ENCODE results near the gene KLRC3. TPM values are rescaled to one million over a fixed set of nuclear protein-coding genes. Genes with fewer than 3 reads are reported as not detected.
"Not testable (repeated sequence)": the region's sequence is repeated elsewhere in the genome, so short reads cannot be mapped to it uniquely, and the experiment has no call there.

Gene KLRC3
- total RNA-seq, 1 donor from 2014 or later = not detected

DNA sequence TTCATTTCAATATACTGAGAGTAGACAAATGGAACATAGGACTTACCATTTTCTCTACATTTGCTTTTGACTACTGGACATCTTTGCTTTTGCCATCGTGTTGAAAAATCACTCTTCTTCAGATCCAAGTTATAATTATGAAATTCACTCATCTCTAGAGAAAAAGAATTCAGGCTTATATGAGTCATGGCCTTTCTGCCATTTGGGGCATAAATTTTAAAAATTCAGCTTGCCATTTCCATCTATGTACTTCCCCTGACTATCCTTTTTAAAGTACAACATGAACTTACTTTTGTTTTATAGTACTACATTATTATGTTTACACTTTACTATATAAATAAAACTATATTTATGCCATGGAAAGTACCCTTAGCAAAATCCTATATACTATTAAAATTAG, 33.5 kb downstream of the KLRC3 start:
- DNase-seq (ENCODE audit: low spot score in 2 of 2, unreplicated experiment in 2 of 2) = no peak
- H3K4me1 Mint-ChIP-seq = no peaks in the 10 kb centered on the region
- peaks cover 24% of the 10 kb centered on the region for H3K9me3 Mint-ChIP-seq

DNA sequence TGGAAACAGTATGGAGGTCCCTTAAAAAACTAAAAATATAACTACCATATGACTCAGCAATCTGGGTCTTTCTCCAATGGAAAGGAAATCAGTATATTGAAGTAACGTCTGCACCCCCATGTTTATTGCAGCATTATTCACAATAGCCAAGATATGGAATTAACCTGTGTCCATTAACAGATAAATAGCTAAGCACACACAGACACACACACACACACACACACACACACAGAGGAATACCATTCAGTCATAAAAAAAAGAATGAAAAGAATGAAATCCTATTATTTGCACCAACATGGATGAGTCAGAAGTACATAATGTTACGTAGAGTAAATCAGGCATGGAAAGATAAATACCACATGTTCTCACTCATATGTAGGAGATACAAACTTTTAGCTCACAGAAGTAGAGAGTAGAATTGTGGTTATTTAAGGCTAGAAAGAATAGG, 35.2 kb downstream of the KLRC3 start:
- no peak for DNase-seq (ENCODE audit: low spot score in 2 of 2, unreplicated experiment in 2 of 2)
- TF ChIP-seq CTCF (IDR thresholded peaks at IDR 0.05; ENCODE audit: unreplicated experiment) = no peak
- Mint-ChIP-seq H3K4me1 (no peaks in the 10 kb centered on the region), H3K27me3 (ENCODE audit: low read depth) (no peaks in the 10 kb centered on the region), H3K36me3 (peaks cover 41% of the 10 kb centered on the region), H3K9me3 (peaks cover 29% of the 10 kb centered on the region), H3K27ac (no peak overlapping the region), H3K4me3 (no peak overlapping the region)

More for the DNA sequence above, 33.5 kb downstream of the KLRC3 start:
- no peaks in the 10 kb centered on the region for H3K27me3 Mint-ChIP-seq (ENCODE audit: low read depth)
- no peak overlapping the region for H3K4me3 Mint-ChIP-seq
- H3K27ac Mint-ChIP-seq = no peak overlapping the region
- TF ChIP-seq CTCF (IDR thresholded peaks at IDR 0.05; ENCODE audit: unreplicated experiment) = no peak
- H3K36me3 Mint-ChIP-seq = peaks cover 24% of the 10 kb centered on the region

GRCh38 chr12:10384191-10384590, 36.2 kb downstream of the KLRC3 start:
- DNase-seq (ENCODE audit: low spot score in 2 of 2, unreplicated experiment in 2 of 2) = no peak
- peaks cover 45% of the 10 kb centered on the region for H3K36me3 Mint-ChIP-seq
- H3K4me1 Mint-ChIP-seq = no peaks in the 10 kb centered on the region
- no peak overlapping the region for H3K27ac Mint-ChIP-seq
- TF ChIP-seq CTCF (IDR thresholded peaks at IDR 0.05; ENCODE audit: unreplicated experiment) = no peak
- H3K9me3 Mint-ChIP-seq = peaks cover 29% of the 10 kb centered on the region
- no peak overlapping the region for H3K4me3 Mint-ChIP-seq
- no peaks in the 10 kb centered on the region for H3K27me3 Mint-ChIP-seq (ENCODE audit: low read depth)

DNA sequence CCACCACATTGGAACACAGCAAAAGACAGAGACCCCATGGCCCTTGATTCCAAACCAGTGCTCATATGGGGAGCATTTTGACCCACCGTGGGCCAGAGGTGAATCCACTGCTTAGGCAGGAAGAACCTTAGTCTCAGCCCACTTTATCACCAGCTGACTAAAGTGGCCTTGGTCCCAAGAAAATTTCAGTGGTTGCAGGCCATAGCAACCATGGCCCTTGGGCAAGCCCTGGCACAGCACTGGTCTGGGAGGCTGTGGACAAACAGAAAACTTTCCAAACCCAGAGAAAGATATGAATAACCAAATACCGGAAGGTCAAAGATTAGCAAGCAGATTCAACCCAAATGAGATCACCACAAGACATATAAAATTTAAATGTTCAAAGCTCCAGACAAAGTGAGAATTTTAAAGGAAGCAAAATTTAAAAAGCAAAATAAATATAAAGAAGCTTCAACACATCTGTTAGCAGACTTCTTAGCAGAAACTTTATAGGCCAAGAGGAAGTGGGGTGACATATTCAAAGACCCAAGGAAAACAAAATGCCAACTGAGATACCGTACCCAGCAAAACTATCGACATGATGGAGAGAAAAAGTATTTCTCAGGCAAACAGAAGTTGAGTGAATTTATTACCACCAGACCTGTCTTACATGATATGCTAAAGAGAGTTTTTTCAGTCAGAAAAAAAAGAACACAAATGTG, 38.3 kb downstream of the KLRC3 start:
- H3K4me3 Mint-ChIP-seq = no peak overlapping the region
- H3K36me3 Mint-ChIP-seq = peaks cover 49% of the 10 kb centered on the region
- no peak for TF ChIP-seq CTCF (IDR thresholded peaks at IDR 0.05; ENCODE audit: unreplicated experiment)
- peaks cover 29% of the 10 kb centered on the region for H3K9me3 Mint-ChIP-seq
- H3K27ac Mint-ChIP-seq = no peak overlapping the region
- no peak for DNase-seq (ENCODE audit: low spot score in 2 of 2, unreplicated experiment in 2 of 2)
- H3K27me3 Mint-ChIP-seq (ENCODE audit: low read depth) = no peaks in the 10 kb centered on the region
- H3K4me1 Mint-ChIP-seq = no peaks in the 10 kb centered on the region

DNA sequence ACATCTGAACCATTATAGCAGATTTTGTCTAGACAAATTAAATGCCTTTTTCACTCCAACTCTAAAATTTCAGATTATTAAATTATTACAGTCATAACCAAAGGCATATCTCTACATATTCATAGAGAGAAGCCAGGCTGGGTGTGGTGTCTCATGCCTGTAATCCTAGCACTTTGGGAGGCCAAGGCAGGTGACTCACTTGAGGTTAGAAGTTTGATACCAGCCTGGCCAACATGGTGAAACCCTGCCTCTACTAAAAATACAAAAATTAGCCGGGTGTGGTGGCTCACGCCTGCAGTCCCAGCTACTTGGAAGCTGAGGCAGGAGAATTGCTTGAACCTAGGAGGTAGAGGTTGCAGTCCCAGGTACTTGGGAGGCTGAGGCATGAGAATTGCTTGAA, 41.7 kb downstream of the KLRC3 start:
- H3K27me3 Mint-ChIP-seq (ENCODE audit: low read depth); DNase-seq (ENCODE audit: low spot score in 2 of 2, unreplicated experiment in 2 of 2); H3K4me1 Mint-ChIP-seq; H3K27ac Mint-ChIP-seq; H3K4me3 Mint-ChIP-seq: not testable (repeated sequence)
- peaks cover 19% of the 10 kb centered on the region for H3K9me3 Mint-ChIP-seq
- peaks cover 54% of the 10 kb centered on the region for H3K36me3 Mint-ChIP-seq

DNA sequence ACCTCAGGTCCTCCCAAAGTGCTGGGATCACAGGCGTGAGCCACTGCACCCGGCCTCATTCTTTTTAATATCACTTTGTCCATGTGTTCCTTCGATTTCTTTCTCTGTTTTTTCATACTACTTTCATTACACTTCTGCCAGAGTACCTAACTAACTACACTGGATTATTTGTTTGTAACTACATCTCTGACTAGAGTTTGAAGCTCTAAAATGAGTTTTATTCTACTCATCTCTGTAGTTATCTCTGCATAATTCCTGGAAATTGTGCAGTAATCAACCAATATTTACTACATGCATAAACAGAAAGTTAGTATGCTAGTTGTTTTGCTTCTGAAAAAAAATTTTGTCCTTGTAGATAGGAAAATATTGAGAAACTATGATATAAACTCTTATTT, 45.8 kb downstream of the KLRC3 start:
- peaks cover 38% of the 10 kb centered on the region for H3K36me3 Mint-ChIP-seq
- DNase-seq (ENCODE audit: low spot score in 2 of 2, unreplicated experiment in 2 of 2) = no peak
- peaks cover 3% of the 10 kb centered on the region for H3K9me3 Mint-ChIP-seq
- peaks cover 23% of the 10 kb centered on the region for H3K4me1 Mint-ChIP-seq
- TF ChIP-seq CTCF (IDR thresholded peaks at IDR 0.05; ENCODE audit: unreplicated experiment) = no peak
- H3K4me3 Mint-ChIP-seq = no peak overlapping the region
- H3K27me3 Mint-ChIP-seq (ENCODE audit: low read depth) = no peaks in the 10 kb centered on the region
- H3K27ac Mint-ChIP-seq = no peak overlapping the region

Measured in mesothelial cell of epicardium (in vitro differentiated cells).